Measurements from ENCODE around the gene L3HYPDH. TPM values are rescaled to one million over a fixed set of nuclear protein-coding genes. Genes with fewer than 3 reads are reported as not detected.
"Not testable (repeated sequence)": the region's sequence is repeated elsewhere in the genome, so short reads cannot be mapped to it uniquely, and the experiment has no call there.

The L3HYPDH gene
- total RNA-seq, 2 donors from 2014 or later, result 8.7 to 10.2 TPM

- H3K36me3 ChIP-seq, result no peaks in the 10 kb centered on the region
Observed at GRCh38 chr14:59455411-59455810, 28.8 kb downstream of the L3HYPDH start.

GRCh38 chr14:59454139-59454538 lies 30.1 kb downstream of the L3HYPDH start:
- H3K27ac ChIP-seq, result no peak overlapping the region
- H3K9me3 ChIP-seq, result no peaks in the 10 kb centered on the region
- H3K36me3 ChIP-seq, result no peaks in the 10 kb centered on the region
- TF ChIP-seq, protein P1, sequence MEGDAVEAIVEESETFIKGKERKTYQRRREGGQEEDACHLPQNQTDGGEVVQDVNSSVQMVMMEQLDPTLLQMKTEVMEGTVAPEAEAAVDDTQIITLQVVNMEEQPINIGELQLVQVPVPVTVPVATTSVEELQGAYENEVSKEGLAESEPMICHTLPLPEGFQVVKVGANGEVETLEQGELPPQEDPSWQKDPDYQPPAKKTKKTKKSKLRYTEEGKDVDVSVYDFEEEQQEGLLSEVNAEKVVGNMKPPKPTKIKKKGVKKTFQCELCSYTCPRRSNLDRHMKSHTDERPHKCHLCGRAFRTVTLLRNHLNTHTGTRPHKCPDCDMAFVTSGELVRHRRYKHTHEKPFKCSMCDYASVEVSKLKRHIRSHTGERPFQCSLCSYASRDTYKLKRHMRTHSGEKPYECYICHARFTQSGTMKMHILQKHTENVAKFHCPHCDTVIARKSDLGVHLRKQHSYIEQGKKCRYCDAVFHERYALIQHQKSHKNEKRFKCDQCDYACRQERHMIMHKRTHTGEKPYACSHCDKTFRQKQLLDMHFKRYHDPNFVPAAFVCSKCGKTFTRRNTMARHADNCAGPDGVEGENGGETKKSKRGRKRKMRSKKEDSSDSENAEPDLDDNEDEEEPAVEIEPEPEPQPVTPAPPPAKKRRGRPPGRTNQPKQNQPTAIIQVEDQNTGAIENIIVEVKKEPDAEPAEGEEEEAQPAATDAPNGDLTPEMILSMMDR (IDR thresholded peaks at IDR 0.05), result no peak
- intact Hi-C loops (cut with DNase I), result no loop called here
- no peak for DNase-seq
- no peak overlapping the region for H3K4me3 ChIP-seq
- H3K4me1 ChIP-seq, result no peaks in the 10 kb centered on the region
- H3K27me3 ChIP-seq, result no peaks in the 10 kb centered on the region
- H3K9ac ChIP-seq (ENCODE audit: low read depth in 2 of 2, low read length in 2 of 2), result no peak overlapping the region

More at GRCh38 chr14:59455411-59455810, 28.8 kb downstream of the L3HYPDH start:
- Histone ChIP-seq H3K4me3 (no peak overlapping the region), H3K9me3 (no peaks in the 10 kb centered on the region), H3K4me1 (no peaks in the 10 kb centered on the region), H3K27ac (no peak overlapping the region), H3K9ac (ENCODE audit: low read depth in 2 of 2, low read length in 2 of 2) (no peak overlapping the region), H3K27me3 (no peaks in the 10 kb centered on the region)
- no peak for DNase-seq
- TF ChIP-seq, protein P1 (IDR thresholded peaks at IDR 0.05), result no peak
- intact Hi-C loops (cut with DNase I), result no loop called here

DNA sequence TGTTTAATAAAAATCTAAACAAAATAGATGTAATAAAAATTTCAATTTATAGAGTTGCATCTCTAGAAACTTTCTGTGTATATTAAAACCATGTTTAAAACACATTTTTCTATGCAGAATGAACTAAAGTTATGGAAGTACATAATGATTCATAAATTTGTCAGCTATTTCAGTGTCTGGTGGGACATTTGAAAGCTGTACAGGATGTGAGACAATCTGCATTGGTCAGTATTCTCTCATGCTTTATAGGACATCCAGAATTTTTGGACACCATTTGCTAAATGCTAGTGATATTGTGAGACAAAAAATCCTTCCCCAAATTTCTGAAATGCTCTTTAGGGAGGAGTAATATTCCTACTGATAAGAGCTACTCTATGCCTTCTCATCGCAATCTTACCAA lies 32.4 kb downstream of the L3HYPDH start:
- no peaks in the 10 kb centered on the region for H3K27me3 ChIP-seq

DNA sequence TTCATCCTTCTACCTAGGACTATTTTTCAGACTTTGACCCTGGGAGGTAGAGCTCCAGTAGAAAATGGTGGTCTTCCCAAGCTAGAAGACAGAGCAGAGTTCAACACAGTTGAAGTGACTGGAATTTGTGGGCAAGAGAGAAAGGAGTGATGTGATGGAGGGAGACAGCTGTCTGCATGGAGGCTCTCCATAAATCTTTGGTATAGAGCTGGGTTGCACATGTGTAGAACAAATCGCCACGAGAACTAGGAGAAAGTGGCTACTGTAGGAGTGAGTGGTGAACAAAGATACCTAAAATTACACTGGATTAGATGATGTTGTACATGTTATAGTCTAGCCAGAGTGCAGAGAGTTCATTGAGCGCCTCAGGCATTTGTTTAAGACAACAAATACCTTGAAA lies 33.5 kb downstream of the L3HYPDH start:
- no peaks in the 10 kb centered on the region for H3K36me3 ChIP-seq
- H3K9me3 ChIP-seq, result no peaks in the 10 kb centered on the region
- H3K27ac ChIP-seq, result no peak overlapping the region
- DNase-seq, result no peak
- H3K4me1 ChIP-seq, result no peaks in the 10 kb centered on the region
- TF ChIP-seq, protein P1 (IDR thresholded peaks at IDR 0.05), result no peak
- H3K4me3 ChIP-seq, result no peak overlapping the region
- no peak overlapping the region for H3K9ac ChIP-seq (ENCODE audit: low read depth in 2 of 2, low read length in 2 of 2)
- no peaks in the 10 kb centered on the region for H3K27me3 ChIP-seq
- intact Hi-C loops (cut with DNase I), result no loop called here

More for the DNA sequence above, 32.4 kb downstream of the L3HYPDH start:
- Histone ChIP-seq H3K4me3 (no peak overlapping the region), H3K36me3 (no peaks in the 10 kb centered on the region), H3K4me1 (no peaks in the 10 kb centered on the region), H3K9me3 (no peaks in the 10 kb centered on the region), H3K9ac (ENCODE audit: low read depth in 2 of 2, low read length in 2 of 2) (no peak overlapping the region), H3K27ac (no peak overlapping the region)
- DNase-seq, result no peak
- intact Hi-C loops (cut with DNase I), result no loop called here
- TF ChIP-seq, protein P1 (IDR thresholded peaks at IDR 0.05), result no peak

DNA sequence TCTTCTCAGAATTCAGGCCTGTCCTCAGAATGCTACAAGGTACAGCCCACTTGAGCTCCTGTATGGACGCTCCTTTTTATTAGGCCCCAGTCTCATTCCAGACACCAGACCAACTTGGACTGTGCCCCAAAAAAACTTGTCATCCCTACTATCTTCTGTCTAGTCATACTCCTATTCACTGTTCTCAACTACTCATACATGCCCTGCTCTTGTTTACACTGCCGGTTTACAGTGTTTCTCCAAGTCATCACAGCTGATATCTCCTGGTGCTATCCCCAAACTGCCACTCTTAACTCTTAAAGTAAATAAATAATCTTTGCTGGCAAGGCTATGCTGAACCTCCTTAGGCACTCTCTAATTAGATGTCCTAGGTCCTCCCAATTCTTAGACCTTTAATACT lies 35.5 kb downstream of the L3HYPDH start:
- H3K9me3 ChIP-seq; H3K27me3 ChIP-seq; H3K36me3 ChIP-seq; H3K27ac ChIP-seq; H3K4me3 ChIP-seq; H3K9ac ChIP-seq (ENCODE audit: low read depth in 2 of 2, low read length in 2 of 2); DNase-seq; H3K4me1 ChIP-seq: not testable (repeated sequence)
- intact Hi-C loops (cut with DNase I), result loop anchor here (10.0 kb wide), 1 partner anchor 424 kb away; no protein-coding TSS in a partner anchor

- no peaks in the 10 kb centered on the region for H3K36me3 ChIP-seq
- DNase-seq, result no peak
- no peak overlapping the region for H3K27ac ChIP-seq
- intact Hi-C loops (cut with DNase I), result no loop called here
- H3K4me1 ChIP-seq, result no peaks in the 10 kb centered on the region
- H3K9ac ChIP-seq (ENCODE audit: low read depth in 2 of 2, low read length in 2 of 2), result no peak overlapping the region
- no peaks in the 10 kb centered on the region for H3K27me3 ChIP-seq
- no peak overlapping the region for H3K4me3 ChIP-seq
- TF ChIP-seq, protein P1 (IDR thresholded peaks at IDR 0.05), result no peak
- H3K9me3 ChIP-seq, result no peaks in the 10 kb centered on the region
Observed at GRCh38 chr14:59439256-59439965, 44.8 kb downstream of the L3HYPDH start.

All from colonic mucosa (tissue), 4 donors.